GM12892 (cell line): Measurements from ENCODE around the gene PHF24.

Source experiments
- POLR2AphosphoS5 ChIP-seq: IDR thresholded peaks from 2 replicates; pipeline ENCODE4 v1.6.1; 2011; ENCODE audit warnings: low read depth, low read length, control low read depth
- TAF1 ChIP-seq: IDR thresholded peaks from 2 replicates; pipeline ENCODE4 v1.6.1; 2011; ENCODE audit warnings: low read depth, mild to moderate bottlenecking, control low read depth, low read length, borderline replicate concordance

GRCh38 chr9:35010351-35010958, 52.4 kb downstream of the PHF24 start:
- no peak for TF ChIP-seq TAF1
- TF ChIP-seq POLR2AphosphoS5, result no peak
